Fibroblast of the aortic adventitia (primary cell): ENCODE results near the gene HGF. TPM values are rescaled to one million over a fixed set of nuclear protein-coding genes. Genes with fewer than 3 reads are reported as not detected.

Experiments
- DNase-seq: peaks from one replicate; pipeline ENCODE4 v3.0.0-alpha.2; 2010; ENCODE audit warnings: low read depth
- H3K4me3 ChIP-seq: 2 replicates; pipeline ENCODE4 v1.5.1; 2011; ENCODE audit warnings: low read depth, mild to moderate bottlenecking, control low read depth, low read length, moderate library complexity
- CTCF ChIP-seq: IDR thresholded peaks from 2 replicates; pipeline ENCODE4 v1.5.1; 2011; ENCODE audit warnings: mild to moderate bottlenecking, low read length, control low read depth, inconsistent platforms; ENCODE audit not compliant: insufficient read depth
- total RNA-seq: library from RNA; depleted of rRNA; stranded (reverse); fragments of >200 nt; gene quantifications from 2 replicates; pipeline ENCODE4 v1.2.3, GENCODE V29; 2012; ENCODE audit warnings: low replicate concordance

The HGF gene
- total RNA-seq, 1 donor = 194 TPM

- no peak for DNase-seq
- no peak overlapping the region for H3K4me3 ChIP-seq
- no peak for TF ChIP-seq CTCF
Measured at GRCh38 chr7:81664304-81664703, 105.5 kb downstream of the HGF start.

GRCh38 chr7:81662531-81662930 is 107.3 kb downstream of the HGF start:
- DNase-seq = no peak
- no peak overlapping the region for H3K4me3 ChIP-seq
- TF ChIP-seq CTCF = no peak

- H3K4me3 ChIP-seq = no peak overlapping the region
- TF ChIP-seq CTCF = no peak
- peak; percentile 31 for DNase-seq
Measured at GRCh38 chr7:81659697-81660395, 110.0 kb downstream of the HGF start.

- DNase-seq = peak; percentile 49
- TF ChIP-seq CTCF = no peak
Measured at GRCh38 chr7:81657551-81657950, 112.3 kb downstream of the HGF start.

GRCh38 chr7:81655271-81655670 is 114.6 kb downstream of the HGF start:
- no peak for TF ChIP-seq CTCF
- no peak overlapping the region for H3K4me3 ChIP-seq
- no peak for DNase-seq

More at GRCh38 chr7:81657551-81657950, 112.3 kb downstream of the HGF start:
- no peak overlapping the region for H3K4me3 ChIP-seq

GRCh38 chr7:81652225-81652624 is 117.6 kb downstream of the HGF start:
- TF ChIP-seq CTCF = no peak
- no peak for DNase-seq
- H3K4me3 ChIP-seq = no peak overlapping the region
